Endothelial cell of umbilical vein (primary cell): ENCODE data around the gene TRMT2A. TPM values are rescaled to one million over a fixed set of nuclear protein-coding genes. Genes with fewer than 3 reads are reported as not detected.

Source experiments
- BruUV-seq: library from RNA; stranded (reverse); fragments of 400-500 nt; replicated peaks from 2 replicates; lab custom pipeline; 2021; lab: Mats Ljungman, UMichigan
- CTCF ChIA-PET: fragments of 300-600, 350-600 bp; sonication (Branson Sonifier 250); formaldehyde crosslinking; loops from one replicate; lab custom pipeline; 2021; ENCODE audit warnings: antibody characterized with exemption, inconsistent platforms; lab: Charles Lee
- POLR2A ChIA-PET: fragments of 300-600, 350-600 bp; sonication (Branson Sonifier 250); formaldehyde crosslinking; loops from one replicate; lab custom pipeline; 2021; ENCODE audit warnings: antibody characterized with exemption, inconsistent platforms; lab: Charles Lee
- DNase-seq: peaks from one replicate; pipeline ENCODE4 v3.0.0-alpha.2; 2011; ENCODE audit warnings: low read depth, low spot score
- FAIRE-seq: peaks from 2 replicates; lab custom pipeline; 2011; peaks lifted over from hg19 to GRCh38; lab: Jason Lieb, UNC
- H2AFZ ChIP-seq: 2 replicates; pipeline ENCODE4 v1.6.0; 2012; ENCODE audit warnings: low read depth, low read length, control low read depth, inconsistent platforms
- H3K27ac ChIP-seq: 2 replicates; pipeline ENCODE4 v1.5.1; 2011; ENCODE audit warnings: low read depth, mild to moderate bottlenecking, control low read depth, low read length, moderate library complexity; ENCODE audit not compliant: insufficient read depth
- H3K27me3 ChIP-seq, 2 experiments: 2 replicates each; pipeline versions ENCODE4 v1.6.0 to v1.6.1; 2011; ENCODE audit warnings: low read length in 2 of 2, mixed read lengths in 1 of 2; ENCODE audit not compliant: control insufficient read depth in 2 of 2, insufficient read depth in 2 of 2
- H3K36me3 ChIP-seq, 2 experiments: 2 replicates in 1 of 2; 3 replicates in 1 of 2; pipeline ENCODE4 v1.5.1; 2011; ENCODE audit warnings: low read length in 2 of 2, mild to moderate bottlenecking in 1 of 2, moderate library complexity in 1 of 2; ENCODE audit not compliant: control insufficient read depth in 2 of 2, insufficient read depth in 2 of 2; ENCODE audit errors: extremely low read depth in 1 of 2
- H3K4me1 ChIP-seq: 3 replicates; pipeline ENCODE4 v1.5.1; 2011; ENCODE audit warnings: mild to moderate bottlenecking, low read length; ENCODE audit not compliant: control insufficient read depth, insufficient read depth; ENCODE audit errors: extremely low read depth
- H3K4me2 ChIP-seq: 2 replicates; pipeline ENCODE4 v1.6.1; 2011; ENCODE audit warnings: low read length, control low read depth, mixed read lengths; ENCODE audit not compliant: insufficient read depth
- H3K4me3 ChIP-seq, 3 experiments: fragments of 200-600 bp in 1 of 3; sonication (generic), shearing (Covaris generic) in 1 of 3; replicated peaks in 1 of 3; 2 replicates each; pipeline ENCODE4 v1.5.1; 2011 to 2016; ENCODE audit warnings: control low read depth in 3 of 3, low read length in 3 of 3, mild to moderate bottlenecking in 2 of 3, inconsistent platforms in 1 of 3, low read depth in 1 of 3, moderate library complexity in 1 of 3; ENCODE audit not compliant: insufficient read depth in 1 of 3
- H3K79me2 ChIP-seq: 2 replicates; pipeline ENCODE4 v1.6.0; 2012; ENCODE audit warnings: low read length, inconsistent platforms; ENCODE audit not compliant: control insufficient read depth, insufficient read depth
- H3K9ac ChIP-seq: replicated peaks from 2 replicates; pipeline ENCODE3; 2011; ENCODE audit warnings: low read length, control low read depth; ENCODE audit not compliant: insufficient read depth; ENCODE audit errors: extremely low read depth
- H3K9me1 ChIP-seq: replicated peaks from 3 replicates; pipeline ENCODE4 v1.6.0; 2011; ENCODE audit warnings: mild to moderate bottlenecking, low read length; ENCODE audit not compliant: control insufficient read depth, insufficient read depth; ENCODE audit errors: extremely low read depth
- H3K9me3 ChIP-seq: replicated peaks from 2 replicates; pipeline ENCODE4 v1.5.1; 2012; ENCODE audit warnings: low read length, inconsistent platforms; ENCODE audit not compliant: control insufficient read depth, insufficient read depth
- H4K20me1 ChIP-seq: replicated peaks from 2 replicates; pipeline ENCODE3; 2011; ENCODE audit warnings: mild to moderate bottlenecking, low read length; ENCODE audit not compliant: control insufficient read depth, insufficient read depth; ENCODE audit errors: extremely low read depth
- CTCF ChIP-seq, 2 donors: IDR thresholded peaks; 1 replicate in 1 of 2; 2 replicates in 1 of 2; pipeline ENCODE4 v1.5.1; 2011; ENCODE audit warnings: low read length in 2 of 2, mild to moderate bottlenecking in 2 of 2, moderate library complexity in 2 of 2, control low read depth in 1 of 2, inconsistent platforms in 1 of 2, low read depth in 1 of 2; ENCODE audit not compliant: insufficient read depth in 1 of 2; ENCODE audit errors: extremely low read depth in 1 of 2
- EZH2 ChIP-seq: IDR thresholded peaks from 2 replicates; pipeline ENCODE4 v1.6.1; 2012; ENCODE audit warnings: borderline replicate concordance, low read depth, mild to moderate bottlenecking, moderate library complexity, low read length, inconsistent platforms; ENCODE audit not compliant: severe bottlenecking
- FOS ChIP-seq: IDR thresholded peaks from 2 replicates; pipeline ENCODE4 v1.6.1; 2011; ENCODE audit warnings: mild to moderate bottlenecking, low read length, moderate library complexity, borderline replicate concordance; ENCODE audit not compliant: insufficient read depth
- GATA2 ChIP-seq: IDR thresholded peaks from 2 replicates; pipeline ENCODE4 v1.7.0; 2011; ENCODE audit warnings: low read depth, mild to moderate bottlenecking, moderate library complexity, mixed read lengths, low read length; ENCODE audit not compliant: insufficient read length, insufficient read depth
- JUN ChIP-seq: IDR thresholded peaks from 2 replicates; pipeline ENCODE4 v1.6.1; 2011; ENCODE audit warnings: borderline replicate concordance, low read depth; ENCODE audit not compliant: insufficient read length, insufficient read depth
- MAX ChIP-seq: IDR thresholded peaks from 2 replicates; pipeline ENCODE4 v1.6.1; 2011; ENCODE audit not compliant: insufficient read depth, insufficient read length
- MYC ChIP-seq: IDR thresholded peaks from one replicate; pipeline ENCODE4 v1.6.1; 2011; ENCODE audit warnings: mild to moderate bottlenecking, low read depth, low read length
- POLR2A ChIP-seq: IDR thresholded peaks from 2 replicates; pipeline ENCODE4 v1.6.1; 2012; ENCODE audit warnings: low read depth, mild to moderate bottlenecking, control low read depth, low read length
- POLR2AphosphoS5 ChIP-seq: IDR thresholded peaks from 2 replicates; pipeline ENCODE4 v1.6.1; 2012; ENCODE audit warnings: low read depth, mild to moderate bottlenecking, control low read depth, low read length, moderate library complexity; ENCODE audit not compliant: insufficient read depth
- dilution Hi-C: fragments of 300-500 bp; cut with MboI; formaldehyde crosslinking; loops from one replicate; pipeline ENCODE4 v1.15.0; 2019; ENCODE audit warnings: low sequenced_read_pairs; ENCODE audit not compliant: extremely low pct_ligation_motif_present
- intact Hi-C: fragments of 100-400 bp; cut with micrococcal nuclease; formaldehyde crosslinking; loops from one replicate; pipeline ENCODE4 v1.10.0; 2022
- polyA plus RNA-seq, 4 experiments: library from polyadenylated mRNA; depleted of rRNA in 3 of 4; stranded (reverse) in 3 of 4; unstranded in 1 of 4; fragments of >200 nt; gene quantifications; 2 replicates each; pipeline versions ENCODE4 v1.2.1 to v1.2.3, GENCODE V29; 2011 to 2012; ENCODE audit warnings: missing spikeins in 1 of 4
- total RNA-seq: library from RNA; stranded (reverse); gene quantifications from 2 replicates; pipeline ENCODE4 v1.2.3, GENCODE V29; 2021

TRMT2A gene
- total and polyA plus RNA-seq, 2 donors (not counting 3 experiments of a cell fraction or from before 2014, with no cell fraction given) = 51.2 to 61.9 TPM

- TF ChIP-seq JUN (no peak), CTCF (IDR thresholded peaks at IDR 0.05; ENCODE audit: extremely low read depth in 1 of 2, insufficient read depth in 1 of 2, low read depth in 1 of 2, low read length in 2 of 2) (no peak)
- no peak for FAIRE-seq
- ChIA-PET POLR2A (no interaction called here), CTCF (no interaction called here)
- Histone ChIP-seq H3K9ac (no peak overlapping the region), H3K36me3 (peaks cover 38 to 54% of the 10 kb centered on the region in 2 experiments), H3K9me3 (no peaks in the 10 kb centered on the region), H3K4me2 (no peak overlapping the region), H3K4me1 (peaks cover 13% of the 10 kb centered on the region), H4K20me1 (peaks cover 2% of the 10 kb centered on the region), H3K79me2 (peaks cover 80% of the 10 kb centered on the region), H3K27me3 (no peaks in the 10 kb centered on the region), H3K4me3 (no peak overlapping the region), H3K27ac (no peak overlapping the region), H3K9me1 (no peaks in the 10 kb centered on the region), H2AFZ (no peak overlapping the region)
- dilution Hi-C loops (no loop called here), intact Hi-C loops (no loop called here)
- no TSS peak for BruUV-seq
- DNase-seq = no peak
Measured at GRCh38 chr22:20086763-20087162, 30.3 kb downstream of the TRMT2A start.

- H4K20me1 ChIP-seq = peaks cover 2% of the 10 kb centered on the region
- H3K27ac ChIP-seq = no peak overlapping the region
- H2AFZ ChIP-seq = no peak overlapping the region
- dilution Hi-C loops = no loop called here
- POLR2A ChIA-PET = no interaction called here
- TF ChIP-seq POLR2AphosphoS5 (no peak), GATA2 (no peak), CTCF (IDR thresholded peaks at IDR 0.05; ENCODE audit: extremely low read depth in 1 of 2, insufficient read depth in 1 of 2, low read depth in 1 of 2, low read length in 2 of 2) (no peak), JUN (no peak), EZH2 (no peak), FOS (no peak), MYC (no peak), MAX (no peak), POLR2A (no peak)
- H3K4me2 ChIP-seq = no peak overlapping the region
- H3K9ac ChIP-seq = no peak overlapping the region
- DNase-seq = no peak
- BruUV-seq = no TSS peak
- H3K36me3 ChIP-seq = peaks cover 32 to 49% of the 10 kb centered on the region in 2 experiments
- intact Hi-C loops = no loop called here
- H3K79me2 ChIP-seq = peaks cover 84% of the 10 kb centered on the region
- H3K9me1 ChIP-seq = no peaks in the 10 kb centered on the region
- no peaks in the 10 kb centered on the region for H3K27me3 ChIP-seq
- no peak for FAIRE-seq
- CTCF ChIA-PET = no interaction called here
- no peak overlapping the region for H3K4me3 ChIP-seq
- H3K4me1 ChIP-seq = peaks cover 19% of the 10 kb centered on the region
- H3K9me3 ChIP-seq = no peaks in the 10 kb centered on the region
Measured at GRCh38 chr22:20086101-20086599, 30.9 kb downstream of the TRMT2A start.
